OCI-LY3 (cell line): ENCODE data around the gene TRO.

ENCODE experiments used
- EZH2phosphoT487 ChIP-seq: fragments of 200-600 bp; shearing (Covaris generic); IDR thresholded peaks from 2 replicates; pipeline ENCODE4 v1.6.1; 2018; ENCODE audit warnings: antibody characterized with exemption, mixed run types, low read depth
- TF ChIP-seq, protein P1 (sequence below): fragments of 200-600, 300-600 bp; sonication (generic); IDR thresholded peaks from 2 replicates; pipeline ENCODE4 v1.5.1; 2014; ENCODE audit warnings: antibody characterized with exemption, low read length, low read depth

DNA sequence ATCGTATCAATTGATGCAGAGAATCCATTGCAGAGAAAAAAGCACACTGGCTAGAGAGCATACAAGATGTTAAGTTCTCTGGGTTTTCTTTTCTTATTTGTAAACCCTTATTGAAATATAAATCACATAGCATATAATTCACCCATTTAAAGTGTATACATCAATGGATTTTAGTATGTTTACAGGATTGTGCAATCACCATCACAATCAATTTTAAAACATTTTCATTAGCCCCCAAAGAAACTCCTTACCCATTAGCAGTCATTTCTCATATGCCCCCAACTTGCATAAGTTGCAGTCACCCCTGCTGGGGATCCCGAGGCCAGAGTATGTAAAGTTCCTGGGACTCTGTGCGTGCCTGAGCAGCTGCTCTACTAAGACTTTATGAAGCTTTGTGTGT, 34.9 kb upstream of the TRO start:
- TF ChIP-seq, protein P1, sequence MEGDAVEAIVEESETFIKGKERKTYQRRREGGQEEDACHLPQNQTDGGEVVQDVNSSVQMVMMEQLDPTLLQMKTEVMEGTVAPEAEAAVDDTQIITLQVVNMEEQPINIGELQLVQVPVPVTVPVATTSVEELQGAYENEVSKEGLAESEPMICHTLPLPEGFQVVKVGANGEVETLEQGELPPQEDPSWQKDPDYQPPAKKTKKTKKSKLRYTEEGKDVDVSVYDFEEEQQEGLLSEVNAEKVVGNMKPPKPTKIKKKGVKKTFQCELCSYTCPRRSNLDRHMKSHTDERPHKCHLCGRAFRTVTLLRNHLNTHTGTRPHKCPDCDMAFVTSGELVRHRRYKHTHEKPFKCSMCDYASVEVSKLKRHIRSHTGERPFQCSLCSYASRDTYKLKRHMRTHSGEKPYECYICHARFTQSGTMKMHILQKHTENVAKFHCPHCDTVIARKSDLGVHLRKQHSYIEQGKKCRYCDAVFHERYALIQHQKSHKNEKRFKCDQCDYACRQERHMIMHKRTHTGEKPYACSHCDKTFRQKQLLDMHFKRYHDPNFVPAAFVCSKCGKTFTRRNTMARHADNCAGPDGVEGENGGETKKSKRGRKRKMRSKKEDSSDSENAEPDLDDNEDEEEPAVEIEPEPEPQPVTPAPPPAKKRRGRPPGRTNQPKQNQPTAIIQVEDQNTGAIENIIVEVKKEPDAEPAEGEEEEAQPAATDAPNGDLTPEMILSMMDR, result no peak
- TF ChIP-seq EZH2phosphoT487, result no peak
